Neutrophil (primary cell): Measurements from ENCODE around the gene WIPF2.
"Not testable (repeated sequence)": the region's sequence is repeated elsewhere in the genome, so short reads cannot be mapped to it uniquely, and the experiment has no call there.

ENCODE experiments used
- H3K27ac ChIP-seq: fragments of 200-600 bp; sonication (generic); 2 replicates; pipeline ENCODE4 v1.5.1; 2016; ENCODE audit warnings: mild to moderate bottlenecking, moderate library complexity
- H3K27me3 ChIP-seq: fragments of 200-600 bp; sonication (generic); 2 replicates; pipeline ENCODE4 v1.6.0; 2016; ENCODE audit warnings: mild to moderate bottlenecking
- H3K36me3 ChIP-seq: fragments of 200-600 bp; sonication (generic); 2 replicates; pipeline ENCODE4 v1.5.1; 2017
- H3K4me1 ChIP-seq, 2 experiments: fragments of 200-600 bp in 1 of 2; sonication (generic) in 1 of 2; 1 replicate in 1 of 2; 2 replicates in 1 of 2; pipeline versions ENCODE4 v1.5.1 to v1.6.1; 2013 to 2016; ENCODE audit warnings: low read depth in 1 of 2, low read length in 1 of 2, mild to moderate bottlenecking in 1 of 2, moderate library complexity in 1 of 2; ENCODE audit not compliant: control insufficient read depth in 1 of 2, insufficient read depth in 1 of 2
- H3K4me3 ChIP-seq, 2 experiments: fragments of 200-600 bp in 1 of 2; sonication (generic) in 1 of 2; 1 replicate in 1 of 2; 2 replicates in 1 of 2; pipeline ENCODE4 v1.5.1; 2013 to 2016; ENCODE audit warnings: low read depth in 1 of 2, low read length in 1 of 2, mild to moderate bottlenecking in 1 of 2, moderate library complexity in 1 of 2
- H3K9me3 ChIP-seq: fragments of 200-600 bp; sonication (generic); 2 replicates; pipeline ENCODE4 v1.5.1; 2016
- TF ChIP-seq, protein P1 (sequence below): fragments of 200-600 bp; sonication (generic); IDR thresholded peaks from 2 replicates; pipeline ENCODE4 v1.5.1; 2016; ENCODE audit warnings: antibody characterized with exemption

WIPF2 gene

GRCh38 chr17:40194821-40195220 is 24.3 kb upstream of the WIPF2 start:
- peaks cover 14% of the 10 kb centered on the region for H3K36me3 ChIP-seq
- TF ChIP-seq, protein P1, sequence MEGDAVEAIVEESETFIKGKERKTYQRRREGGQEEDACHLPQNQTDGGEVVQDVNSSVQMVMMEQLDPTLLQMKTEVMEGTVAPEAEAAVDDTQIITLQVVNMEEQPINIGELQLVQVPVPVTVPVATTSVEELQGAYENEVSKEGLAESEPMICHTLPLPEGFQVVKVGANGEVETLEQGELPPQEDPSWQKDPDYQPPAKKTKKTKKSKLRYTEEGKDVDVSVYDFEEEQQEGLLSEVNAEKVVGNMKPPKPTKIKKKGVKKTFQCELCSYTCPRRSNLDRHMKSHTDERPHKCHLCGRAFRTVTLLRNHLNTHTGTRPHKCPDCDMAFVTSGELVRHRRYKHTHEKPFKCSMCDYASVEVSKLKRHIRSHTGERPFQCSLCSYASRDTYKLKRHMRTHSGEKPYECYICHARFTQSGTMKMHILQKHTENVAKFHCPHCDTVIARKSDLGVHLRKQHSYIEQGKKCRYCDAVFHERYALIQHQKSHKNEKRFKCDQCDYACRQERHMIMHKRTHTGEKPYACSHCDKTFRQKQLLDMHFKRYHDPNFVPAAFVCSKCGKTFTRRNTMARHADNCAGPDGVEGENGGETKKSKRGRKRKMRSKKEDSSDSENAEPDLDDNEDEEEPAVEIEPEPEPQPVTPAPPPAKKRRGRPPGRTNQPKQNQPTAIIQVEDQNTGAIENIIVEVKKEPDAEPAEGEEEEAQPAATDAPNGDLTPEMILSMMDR: no peak
- H3K4me3 ChIP-seq: no peak overlapping the region

DNA sequence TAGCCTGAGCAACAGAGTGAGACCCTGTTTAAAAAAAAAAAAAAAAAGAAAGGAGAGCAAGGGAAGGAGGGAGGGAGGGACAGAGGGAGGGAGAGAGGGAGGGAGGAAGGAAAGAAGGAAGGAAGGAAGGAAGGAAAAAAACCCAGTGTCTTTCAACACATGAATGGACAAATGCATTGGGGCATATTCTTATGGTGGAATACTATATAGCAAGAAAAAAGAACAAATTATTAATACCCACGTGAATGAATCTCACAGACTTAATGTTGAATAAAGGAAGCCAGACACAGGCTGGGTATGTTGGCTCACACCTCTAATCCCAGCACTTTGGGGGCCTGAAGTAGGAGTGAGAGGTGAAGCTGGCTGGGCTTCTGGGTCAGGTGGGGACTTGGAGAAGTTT is 21.6 kb upstream of the WIPF2 start:
- Histone ChIP-seq H3K4me3 (no peak overlapping the region), H3K27me3 (peaks cover 11% of the 10 kb centered on the region), H3K36me3 (peaks cover 11% of the 10 kb centered on the region), H3K9me3 (no peaks in the 10 kb centered on the region), H3K4me1 (peaks cover 15 to 17% of the 10 kb centered on the region in 2 experiments), H3K27ac (no peak overlapping the region)
- TF ChIP-seq, protein P1: no peak

More at GRCh38 chr17:40194821-40195220, 24.3 kb upstream of the WIPF2 start:
- Histone ChIP-seq H3K27me3 (peaks cover 34% of the 10 kb centered on the region), H3K9me3 (no peaks in the 10 kb centered on the region), H3K4me1 (peaks cover 20 to 22% of the 10 kb centered on the region in 2 experiments), H3K27ac (no peak overlapping the region)

GRCh38 chr17:40197965-40198456 is 21.1 kb upstream of the WIPF2 start:
- H3K36me3 ChIP-seq, H3K9me3 ChIP-seq, H3K27ac ChIP-seq, H3K4me3 ChIP-seq: not testable (repeated sequence)
- peaks cover 11% of the 10 kb centered on the region for H3K27me3 ChIP-seq
- H3K4me1 ChIP-seq: peaks cover 20 to 21% of the 10 kb centered on the region in 2 experiments

GRCh38 chr17:40198576-40198975 is 20.5 kb upstream of the WIPF2 start:
- peaks cover under 1% of the 10 kb centered on the region for H3K36me3 ChIP-seq
- peaks cover 21 to 22% of the 10 kb centered on the region in 2 experiments for H3K4me1 ChIP-seq
- H3K27me3 ChIP-seq: peaks cover 11% of the 10 kb centered on the region
- H3K9me3 ChIP-seq: no peaks in the 10 kb centered on the region
- TF ChIP-seq, protein P1: no peak
- no peak overlapping the region for H3K4me3 ChIP-seq
- H3K27ac ChIP-seq: no peak overlapping the region

DNA sequence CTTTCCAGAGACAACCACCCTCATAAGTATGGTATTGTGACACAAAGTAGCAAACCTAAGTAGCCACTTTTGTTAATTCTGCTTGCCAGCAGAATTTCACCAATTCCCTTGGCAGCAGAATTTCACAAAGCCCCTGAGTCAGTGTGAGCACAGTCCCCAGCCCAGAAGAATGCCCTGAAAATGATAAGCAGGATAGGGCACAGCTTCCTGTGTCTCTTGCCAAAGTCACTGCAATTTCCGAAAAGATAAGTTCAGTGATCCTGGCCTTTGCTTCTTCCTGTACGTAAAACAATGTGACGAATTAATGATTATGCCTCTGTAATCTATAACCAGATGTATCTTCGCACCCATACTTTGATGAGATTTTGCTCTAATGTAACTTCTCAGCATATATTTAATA is 16.0 kb upstream of the WIPF2 start:
- TF ChIP-seq, protein P1: no peak
- Histone ChIP-seq H3K9me3 (no peaks in the 10 kb centered on the region), H3K27ac (peak overlapping the region; percentile 75), H3K36me3 (no peaks in the 10 kb centered on the region), H3K4me3 (peak overlapping the region in 1 of 2 experiments; percentile 14), H3K27me3 (peaks cover 6% of the 10 kb centered on the region), H3K4me1 (peaks cover 25 to 31% of the 10 kb centered on the region in 2 experiments)

- not testable (repeated sequence) for H3K36me3 ChIP-seq, H3K4me3 ChIP-seq, H3K27me3 ChIP-seq, H3K9me3 ChIP-seq
- Histone ChIP-seq H3K4me1 (peaks cover 25 to 31% of the 10 kb centered on the region in 2 experiments), H3K27ac (peak overlapping the region; percentile 13)
Measured at GRCh38 chr17:40206193-40206592, 12.9 kb upstream of the WIPF2 start.
